Middle frontal gyrus (tissue), 1 donor: ENCODE data around the gene TMC5.
"Not testable (repeated sequence)": the region's sequence is repeated elsewhere in the genome, so short reads cannot be mapped to it uniquely, and the experiment has no call there.

Experiments used
- DNase-seq: peaks from one replicate; pipeline ENCODE4 v3.0.0-alpha.2; 2015; ENCODE audit warnings: low spot score; ENCODE audit errors: extremely low spot score

TMC5 gene

DNA sequence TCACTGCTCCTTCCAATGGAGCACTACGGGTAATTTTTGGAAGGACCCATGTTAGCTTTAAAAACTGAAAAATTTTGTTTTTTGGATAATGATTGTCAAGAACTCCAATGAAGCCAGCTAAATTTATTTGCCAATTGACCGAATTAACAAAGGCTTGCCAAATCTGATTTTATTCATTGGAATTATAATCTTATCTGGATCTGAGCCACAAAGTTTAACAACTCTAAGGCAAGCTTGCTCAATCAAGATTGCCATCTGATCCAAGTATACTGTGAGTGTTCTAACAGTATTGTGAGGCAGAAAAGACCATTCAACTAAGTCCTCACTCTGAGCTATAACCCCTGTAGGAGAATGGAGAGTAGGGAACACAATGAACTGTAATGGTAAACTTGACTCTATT is 20.3 kb upstream of the TMC5 start:
- not testable (repeated sequence) for DNase-seq

DNA sequence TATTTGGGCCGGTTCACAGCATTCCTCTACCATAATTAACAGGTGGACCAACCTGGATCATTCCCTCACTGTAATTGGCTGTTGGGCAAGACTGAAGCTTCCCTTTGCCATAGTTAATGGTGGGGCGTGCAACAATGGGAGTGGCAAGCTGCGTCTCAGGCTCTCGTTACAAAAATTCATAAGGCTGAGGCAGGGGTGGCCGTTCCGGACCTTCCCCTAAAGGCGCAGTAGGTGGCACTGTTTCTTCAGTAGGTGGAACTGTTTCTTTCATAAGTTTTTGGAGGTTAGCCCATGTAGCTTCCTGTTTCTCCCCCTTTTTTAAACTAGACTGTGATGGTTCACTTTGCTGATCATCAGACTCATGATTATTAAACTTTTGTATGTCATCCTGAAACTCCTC is 17.0 kb upstream of the TMC5 start:
- DNase-seq, result no peak

DNA sequence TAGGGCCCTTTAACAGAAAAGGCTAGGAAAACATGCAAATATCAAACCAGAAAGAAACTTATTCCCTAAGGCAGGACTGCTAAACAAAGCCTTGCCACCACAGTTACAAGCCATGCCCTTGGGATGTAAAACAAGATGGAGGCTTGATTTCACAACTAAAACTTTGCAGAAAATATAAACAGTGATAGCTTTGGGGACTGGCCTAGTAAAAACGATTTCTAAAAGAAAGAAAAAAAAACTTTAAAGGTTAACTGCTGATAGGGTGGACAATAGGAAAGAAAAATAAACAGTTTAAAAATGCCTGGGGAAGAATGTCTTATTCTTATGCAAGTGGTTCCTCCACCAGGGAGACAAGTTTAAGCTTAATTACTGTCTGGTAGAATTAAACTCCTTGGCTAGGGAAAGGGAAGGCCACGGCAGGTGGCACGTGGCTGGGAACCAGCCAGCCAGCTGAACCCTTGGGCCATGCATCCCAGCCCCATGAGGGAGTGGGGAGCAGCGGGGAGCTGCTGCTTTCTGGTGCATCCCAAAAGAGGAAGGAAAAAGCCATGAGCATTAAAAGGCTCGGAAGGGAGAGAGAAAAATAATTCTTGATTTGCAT is 10.7 kb upstream of the TMC5 start:
- no peak for DNase-seq

DNA sequence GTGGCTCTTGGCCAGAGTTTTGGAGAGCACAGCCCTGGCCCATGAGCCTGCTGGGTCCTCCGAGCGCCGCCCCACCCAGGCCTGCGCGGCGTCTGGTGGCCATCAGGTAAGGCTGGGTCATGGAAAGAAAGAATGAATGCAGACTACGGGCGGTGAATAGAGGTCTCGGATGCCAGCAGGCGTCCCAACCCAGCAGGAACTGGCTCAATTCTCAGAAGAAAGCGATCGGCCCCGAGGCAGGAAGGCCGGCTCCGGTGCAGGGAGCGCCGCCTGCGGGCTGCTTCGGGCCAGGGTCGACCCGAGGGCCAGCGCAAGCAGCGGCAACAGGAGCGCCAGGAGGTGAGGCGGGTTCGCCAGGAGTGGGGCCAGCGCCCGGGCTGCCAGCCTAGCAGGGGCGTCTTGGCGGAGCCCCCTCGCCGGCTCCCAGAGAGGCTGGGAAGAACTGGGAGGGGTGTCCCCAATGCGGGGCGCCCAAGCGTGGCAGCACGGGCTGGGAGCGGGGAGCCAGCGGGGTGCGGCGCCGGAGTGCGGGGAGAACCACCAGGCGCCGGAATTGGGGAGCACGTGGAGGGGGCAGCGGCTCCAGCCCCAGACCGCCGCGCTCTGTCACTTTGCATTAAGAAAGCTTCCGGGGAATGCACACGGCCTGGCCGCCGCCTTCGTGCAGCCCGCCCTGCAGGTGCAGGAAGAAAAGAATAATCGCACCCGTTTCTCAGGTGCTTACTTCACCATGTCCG is 7.1 kb upstream of the TMC5 start:
- no peak for DNase-seq

DNA sequence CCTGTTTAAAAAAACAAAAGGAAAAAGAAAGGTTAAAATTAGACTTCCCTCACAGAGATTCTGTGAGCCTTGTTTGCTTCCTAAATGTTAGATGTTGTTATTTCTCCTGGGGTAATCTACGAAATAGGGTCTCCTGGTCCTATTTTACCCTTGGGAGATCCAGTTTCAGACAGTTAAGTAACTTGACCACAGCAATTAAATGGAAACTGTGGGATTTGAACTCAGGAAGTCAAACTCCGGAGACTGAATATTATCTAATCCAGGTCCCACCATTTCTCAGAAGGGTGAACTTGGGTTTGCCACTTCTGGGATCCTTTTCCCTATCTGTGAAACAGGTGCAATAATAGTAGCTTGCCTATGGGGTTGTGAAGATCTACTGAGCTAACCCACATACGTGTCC is 6.4 kb upstream of the TMC5 start:
- DNase-seq, result no peak

DNA sequence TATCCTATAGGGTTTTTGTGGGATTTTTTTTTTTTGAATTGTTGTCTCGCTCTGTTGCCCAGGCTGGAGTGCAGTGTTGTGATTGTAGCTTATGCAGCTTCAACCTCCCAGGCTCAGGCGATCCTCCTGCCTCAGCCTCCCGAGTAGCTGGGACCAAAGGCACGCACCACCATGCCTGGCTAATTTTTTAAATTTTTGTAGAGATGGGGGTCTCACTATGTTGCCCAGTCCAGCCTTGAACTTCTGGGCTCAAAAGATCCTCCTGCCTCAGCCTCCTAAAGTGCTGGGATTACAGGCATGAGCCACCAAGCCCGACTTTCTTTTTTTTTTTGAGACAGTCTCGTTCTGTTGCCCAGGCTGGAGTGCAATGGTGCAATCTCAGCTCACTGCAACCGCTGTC is 5.6 kb upstream of the TMC5 start:
- DNase-seq, result not testable (repeated sequence)

DNA sequence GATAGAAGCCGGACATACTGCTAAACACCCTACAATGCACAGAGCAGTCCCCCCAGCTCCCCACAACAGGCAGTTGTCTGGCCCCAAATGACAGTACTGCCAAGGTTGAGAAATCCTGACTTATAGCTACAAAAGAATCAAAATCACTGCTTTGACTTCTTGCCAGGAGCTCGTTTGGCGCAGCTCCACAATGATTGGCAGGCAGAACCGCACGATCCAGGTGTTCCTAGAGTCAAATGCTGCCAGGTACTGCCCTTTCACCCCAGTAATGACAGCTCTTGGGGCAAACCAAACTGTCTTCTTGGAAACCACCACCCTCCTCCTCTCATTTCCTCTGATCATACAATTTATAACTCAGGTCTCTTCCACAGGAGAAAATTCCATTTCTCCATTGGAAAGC is 2.2 kb upstream of the TMC5 start:
- no peak for DNase-seq

DNA sequence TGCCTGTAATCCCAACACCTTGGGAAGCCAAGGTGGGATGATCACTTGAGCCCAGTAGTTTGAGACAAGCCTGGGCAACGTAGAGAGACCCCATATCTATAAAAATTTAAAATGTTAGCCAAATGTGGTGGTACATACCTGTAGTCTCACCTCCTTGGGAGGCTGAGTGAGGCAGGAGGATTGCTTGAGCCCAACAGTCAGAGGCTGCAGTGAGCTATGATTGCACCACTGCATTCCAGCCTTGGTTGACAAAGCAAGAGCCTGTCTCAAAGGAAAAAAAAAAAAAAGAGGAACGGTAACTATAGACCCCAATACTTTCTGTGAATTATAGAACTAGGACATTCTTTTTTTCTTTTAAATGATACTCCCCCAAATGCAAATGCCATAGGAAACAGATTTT is 1.8 kb upstream of the TMC5 start:
- DNase-seq, result no peak

DNA sequence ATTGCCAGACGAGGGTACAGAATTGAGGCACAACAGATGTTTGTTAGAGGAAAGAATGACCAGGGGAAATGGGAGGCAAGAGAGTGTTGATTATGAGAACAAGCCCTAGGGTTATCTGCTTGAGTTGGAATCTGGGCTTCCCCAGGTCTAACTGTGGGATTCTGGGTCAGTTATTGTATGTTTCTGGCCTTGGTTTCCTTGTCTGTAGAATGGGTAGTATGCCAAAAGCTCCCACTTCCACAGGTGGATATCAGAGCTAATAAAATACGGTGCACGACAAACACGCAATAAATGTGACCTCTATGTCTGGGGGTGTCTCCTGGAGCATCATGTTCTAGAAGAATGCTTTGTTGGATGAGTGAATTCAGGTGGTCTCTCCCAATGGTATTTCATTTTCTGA is 517 bp downstream of the TMC5 start:
- DNase-seq, result no peak

DNA sequence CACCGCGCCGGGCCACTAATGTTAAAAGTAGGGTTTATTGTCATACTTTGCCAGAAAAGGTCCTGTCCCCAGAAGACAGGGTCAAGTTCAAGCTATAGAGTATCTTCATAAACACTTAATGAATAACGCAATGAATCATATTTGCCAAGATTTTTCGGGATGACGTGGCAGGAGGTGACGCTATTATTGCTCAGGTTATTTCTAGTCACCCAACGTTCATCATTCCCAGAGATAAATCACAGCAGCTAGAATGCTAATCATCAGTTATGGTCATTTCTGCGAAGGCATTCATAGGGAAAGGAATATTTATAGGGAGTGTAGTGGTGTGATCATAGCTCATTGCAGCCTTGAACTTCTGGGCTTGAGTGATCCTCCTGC is 2.0 kb downstream of the TMC5 start:
- no peak for DNase-seq

DNA sequence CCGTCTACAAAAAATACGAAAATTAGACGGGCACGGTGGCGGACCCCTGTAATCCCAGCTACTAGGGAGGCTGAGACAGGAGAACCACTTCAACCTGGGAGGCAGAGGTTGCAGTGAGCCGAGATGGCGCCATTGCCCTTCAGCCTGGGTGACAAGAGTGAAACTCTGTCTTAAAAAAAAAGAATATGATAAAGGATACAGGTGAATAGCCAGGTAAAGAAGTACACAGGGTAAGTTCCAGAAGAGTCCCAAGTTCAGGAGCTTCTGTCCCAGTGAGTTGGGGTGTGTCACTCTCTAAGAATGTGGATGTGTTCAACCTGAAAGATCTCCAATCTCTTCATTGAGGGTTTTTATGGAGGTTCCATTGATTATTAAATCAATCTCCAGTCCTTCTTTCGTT is 6.8 kb downstream of the TMC5 start:
- no peak for DNase-seq

DNA sequence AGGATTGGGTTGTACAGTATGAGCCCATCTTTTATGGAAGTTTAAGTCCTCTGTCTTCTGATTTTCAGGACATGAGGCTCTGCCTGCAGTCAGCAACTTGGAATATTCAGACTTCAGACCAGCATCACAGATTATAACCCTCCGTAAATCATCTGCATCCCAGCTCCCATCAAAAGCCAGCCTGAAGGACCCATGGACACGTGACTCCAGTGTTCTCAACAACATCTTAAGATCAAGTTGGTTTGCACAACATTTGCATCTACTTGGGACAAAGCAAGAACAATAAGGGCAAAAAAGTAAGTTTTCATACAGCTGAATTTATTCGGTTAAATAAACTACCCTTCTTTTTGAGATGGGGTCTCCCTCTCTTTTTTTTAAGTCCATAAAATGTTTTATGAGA is 12.7 kb downstream of the TMC5 start:
- no peak for DNase-seq

DNA sequence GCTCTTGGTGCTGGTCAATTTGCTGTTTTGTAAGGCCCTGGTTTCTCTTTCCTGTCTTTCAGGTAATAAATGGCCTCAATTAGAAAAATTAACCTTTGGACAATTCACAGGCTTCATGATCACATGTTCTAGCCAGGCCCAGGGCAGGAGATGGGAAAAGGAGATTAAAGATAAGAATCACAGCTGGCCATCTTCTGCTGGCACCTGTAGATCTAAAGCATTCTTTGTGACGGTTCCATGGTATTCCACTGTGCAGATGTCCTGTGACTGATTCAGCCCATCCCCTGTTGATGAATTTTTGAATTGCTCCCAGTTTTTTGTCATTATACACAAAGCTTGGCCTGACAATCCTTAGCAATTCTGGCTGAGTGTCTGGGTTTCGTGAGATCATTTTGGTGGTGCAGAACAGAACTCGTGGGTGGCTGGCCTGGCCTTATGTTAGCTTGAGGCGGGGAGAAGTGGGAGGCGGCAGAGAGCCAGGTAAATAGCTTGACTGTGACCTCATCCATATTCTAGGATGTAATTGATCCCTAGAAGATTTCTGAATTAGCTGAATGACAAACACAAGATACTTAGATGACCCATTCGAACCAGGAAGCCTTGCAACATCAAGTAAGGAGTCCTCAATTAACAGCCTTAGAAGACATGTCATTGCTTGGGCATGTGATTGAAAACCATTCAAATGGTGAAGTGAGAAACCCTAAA is 14.1 kb downstream of the TMC5 start:
- DNase-seq, result no peak

DNA sequence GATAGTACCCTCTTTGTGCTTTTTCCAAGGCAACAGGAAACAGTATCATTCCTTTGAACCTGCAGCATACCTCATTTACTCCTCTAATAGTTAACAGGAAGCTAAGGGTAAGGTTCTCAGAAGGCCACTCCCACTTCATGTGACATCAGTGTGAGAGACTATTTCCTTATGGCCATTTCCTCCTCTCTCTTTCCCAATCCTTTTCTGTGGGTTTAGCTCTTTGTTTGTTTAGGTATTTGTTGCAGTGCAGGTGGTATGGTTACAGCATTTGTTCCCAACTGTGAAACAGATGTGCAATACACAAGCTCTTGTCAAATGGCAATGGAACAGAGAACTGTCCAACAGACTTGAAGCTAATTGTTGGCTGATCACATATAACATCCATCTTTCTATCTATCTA is 14.7 kb downstream of the TMC5 start:
- no peak for DNase-seq

DNA sequence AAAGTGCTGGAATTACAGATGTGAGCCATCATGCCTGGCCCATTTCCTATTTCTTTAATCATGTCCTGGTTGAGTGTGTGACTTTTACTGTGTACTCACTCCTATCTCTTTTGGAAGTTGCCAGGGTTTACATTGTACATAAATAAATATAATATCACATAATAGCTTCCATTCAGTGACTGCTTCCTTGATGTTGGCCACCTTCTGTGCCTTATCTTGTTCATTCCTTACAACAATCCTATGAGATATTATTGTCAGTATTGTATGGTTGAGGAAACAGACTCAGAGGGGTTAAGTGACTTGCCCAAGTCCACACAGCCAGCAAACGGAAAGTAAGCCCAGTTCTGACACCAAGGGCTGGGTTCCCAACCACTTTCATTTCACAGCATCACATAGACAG is 16.9 kb downstream of the TMC5 start:
- DNase-seq, result no peak

DNA sequence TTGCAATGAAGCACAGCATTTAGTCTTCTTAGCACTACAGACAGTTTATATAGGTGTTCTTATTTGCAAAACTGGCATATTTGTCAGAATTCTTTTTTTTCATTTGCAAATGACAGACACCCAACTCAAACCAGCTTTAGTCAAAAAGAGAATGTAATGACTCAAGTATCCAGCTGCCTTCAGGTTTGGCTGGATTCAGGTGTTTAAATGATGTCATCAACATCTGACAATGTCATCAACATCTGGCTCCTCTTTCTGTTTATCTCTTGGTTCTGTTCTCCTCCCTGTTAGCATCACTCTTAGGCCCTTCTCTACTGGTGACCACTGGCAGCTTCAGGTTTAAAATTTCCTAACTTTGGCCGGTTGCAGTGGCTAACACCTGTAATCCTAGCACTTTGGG is 18.9 kb downstream of the TMC5 start:
- DNase-seq, result no peak

DNA sequence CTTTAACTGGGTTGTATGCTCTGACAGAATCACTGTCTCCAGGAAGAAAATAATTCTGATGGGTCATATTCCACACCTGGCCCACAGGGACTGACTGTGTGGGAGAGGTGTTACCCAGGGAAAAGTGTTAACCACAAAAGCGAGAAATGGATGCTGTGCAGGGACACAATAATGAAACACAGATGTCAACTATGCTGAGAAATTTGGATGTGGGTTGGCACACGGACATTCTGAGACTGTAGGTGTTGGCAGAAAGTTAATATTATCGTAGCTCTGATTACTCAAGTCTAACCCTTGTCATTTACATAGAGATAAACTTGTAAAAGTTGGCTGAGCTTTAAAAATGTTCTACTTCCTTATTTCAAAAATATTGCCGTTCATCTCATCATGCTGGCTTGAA is 19.6 kb downstream of the TMC5 start:
- no peak for DNase-seq

DNA sequence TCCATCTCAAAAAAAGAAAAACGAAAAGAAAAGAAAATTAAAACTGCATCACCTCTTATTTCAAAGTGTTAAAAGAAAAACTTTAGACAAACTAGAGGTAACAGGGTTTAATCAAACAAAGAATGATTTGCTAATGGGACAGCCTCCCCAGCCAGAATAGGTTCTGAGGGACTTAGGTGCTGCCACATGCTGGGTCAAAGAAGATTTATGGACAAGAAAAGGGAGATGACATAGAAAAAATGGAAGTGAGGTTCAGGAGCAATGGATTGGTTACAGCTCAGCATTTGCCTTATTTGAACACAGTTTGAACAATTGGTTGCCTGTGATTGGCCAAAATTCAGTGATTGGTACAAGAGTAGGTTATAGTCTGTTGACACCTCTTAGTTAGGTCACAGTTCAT is 21.1 kb downstream of the TMC5 start:
- DNase-seq, result no peak

DNA sequence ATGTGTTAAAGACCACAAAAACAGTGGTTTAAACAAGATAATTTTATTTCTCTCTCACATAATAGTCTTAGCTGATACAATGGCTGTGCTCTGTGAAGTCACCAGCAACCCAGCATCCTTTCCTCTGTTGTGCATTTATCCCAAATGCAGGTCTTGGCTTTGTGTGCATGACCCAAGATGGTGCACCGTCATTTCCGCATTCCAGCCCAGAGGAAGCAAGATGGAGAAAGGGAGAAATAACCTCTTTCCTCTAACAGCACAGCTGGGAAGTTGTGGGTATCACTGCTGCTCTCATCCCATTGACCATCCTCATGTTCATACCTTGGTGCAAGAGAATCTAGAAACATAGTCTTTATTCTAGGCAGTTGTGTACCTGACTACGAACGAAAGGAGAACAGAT is 21.8 kb downstream of the TMC5 start:
- DNase-seq, result no peak

DNA sequence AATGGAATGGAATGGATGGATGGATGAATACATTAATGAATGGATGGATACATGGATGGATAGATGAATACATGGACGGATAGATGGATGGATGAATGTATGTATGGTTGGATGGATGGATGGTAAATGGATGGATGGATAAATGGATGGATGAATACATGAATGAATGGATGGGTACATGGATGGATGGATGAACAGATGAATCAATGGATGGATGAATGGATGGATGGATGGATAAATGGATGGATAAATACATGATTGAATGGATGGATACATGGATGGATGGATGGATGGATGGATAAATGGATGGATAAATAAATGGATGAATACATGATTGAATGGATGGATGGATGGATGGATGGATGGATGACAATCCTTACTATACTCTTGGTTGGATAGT is 26.0 kb downstream of the TMC5 start:
- DNase-seq, result no peak

DNA sequence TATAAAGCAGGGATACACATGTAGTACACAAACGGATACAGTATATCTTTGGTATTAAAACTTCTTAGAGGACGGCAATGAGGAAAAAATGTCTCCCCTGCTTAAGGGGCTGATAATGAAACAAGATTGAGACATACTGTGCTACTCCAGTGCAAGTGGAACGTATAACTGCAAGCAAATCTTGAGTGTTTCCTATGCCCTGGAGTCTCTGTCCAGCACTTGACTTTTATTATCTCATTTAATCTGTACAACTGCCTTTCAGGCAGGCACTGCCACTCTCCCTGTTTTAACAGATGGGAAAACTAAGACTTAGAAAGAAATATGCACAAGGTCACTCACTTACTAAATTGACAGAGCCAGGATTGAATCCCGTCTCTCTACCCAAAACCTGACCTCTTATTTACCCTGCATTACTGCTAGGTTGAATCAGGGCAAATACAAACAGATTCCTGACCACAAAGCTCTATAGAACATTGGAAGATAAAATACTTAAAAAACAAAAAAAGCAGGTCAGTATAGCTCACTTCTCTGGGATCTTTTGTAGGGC is 28.7 kb downstream of the TMC5 start:
- no peak for DNase-seq

DNA sequence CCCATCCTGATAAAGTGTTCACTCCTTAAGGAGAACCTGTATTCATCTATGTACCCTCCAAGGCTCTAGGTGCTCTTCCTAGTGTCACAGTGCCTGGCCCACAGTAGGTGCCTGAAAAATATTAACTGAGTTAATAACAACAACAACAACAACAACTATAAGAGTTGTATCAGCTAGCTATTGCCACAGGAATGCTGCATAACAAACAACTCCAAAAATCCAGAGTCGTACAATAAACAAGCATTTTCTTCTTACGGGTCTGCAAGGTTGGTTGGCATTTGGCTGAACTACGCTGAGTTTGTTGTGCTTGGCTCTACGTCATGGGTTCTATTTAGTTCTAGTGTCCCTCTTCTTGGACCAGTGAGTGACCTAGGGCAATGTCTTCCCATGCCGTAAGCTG is 29.2 kb downstream of the TMC5 start:
- DNase-seq, result no peak

DNA sequence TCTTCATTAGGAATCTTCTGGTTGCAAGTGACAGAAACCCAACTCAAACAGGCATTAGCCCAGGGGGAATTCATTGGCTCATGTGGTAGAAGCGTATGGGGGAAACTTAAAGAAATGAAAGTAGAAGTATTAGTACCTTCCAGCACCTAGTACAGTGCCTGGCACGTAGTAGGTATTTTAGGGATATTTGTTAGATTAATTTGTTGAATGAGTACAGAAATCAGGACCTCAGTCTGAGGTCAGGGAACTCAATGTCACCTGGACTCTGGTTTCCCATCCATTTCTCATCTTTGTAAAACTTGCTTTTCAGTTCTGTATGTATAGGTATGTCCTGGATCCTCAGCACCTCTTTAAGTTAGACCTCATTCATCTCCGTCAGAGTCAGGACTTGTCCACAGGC is 32.5 kb downstream of the TMC5 start:
- DNase-seq, result no peak
